ENCODE results near the gene EXOC3.

GRCh38 chr5:489689-490080 lies 46.7 kb downstream of the EXOC3 start:
- no peak for TF ChIP-seq CTCF (IDR thresholded peaks at IDR 0.05)
- no peak for TF ChIP-seq EZH2 (IDR thresholded peaks at IDR 0.05)
- TF ChIP-seq EZH2phosphoT487 (IDR thresholded peaks at IDR 0.05): no peak

All from neural progenitor cell (in vitro differentiated cells).